Measurements from ENCODE around the gene TC2N.
A peak's percentile ranks its signal among the peaks of the same experiment; 100 is the strongest.
"Not testable (repeated sequence)": the region's sequence is repeated elsewhere in the genome, so short reads cannot be mapped to it uniquely, and the experiment has no call there.

Gene TC2N

DNA sequence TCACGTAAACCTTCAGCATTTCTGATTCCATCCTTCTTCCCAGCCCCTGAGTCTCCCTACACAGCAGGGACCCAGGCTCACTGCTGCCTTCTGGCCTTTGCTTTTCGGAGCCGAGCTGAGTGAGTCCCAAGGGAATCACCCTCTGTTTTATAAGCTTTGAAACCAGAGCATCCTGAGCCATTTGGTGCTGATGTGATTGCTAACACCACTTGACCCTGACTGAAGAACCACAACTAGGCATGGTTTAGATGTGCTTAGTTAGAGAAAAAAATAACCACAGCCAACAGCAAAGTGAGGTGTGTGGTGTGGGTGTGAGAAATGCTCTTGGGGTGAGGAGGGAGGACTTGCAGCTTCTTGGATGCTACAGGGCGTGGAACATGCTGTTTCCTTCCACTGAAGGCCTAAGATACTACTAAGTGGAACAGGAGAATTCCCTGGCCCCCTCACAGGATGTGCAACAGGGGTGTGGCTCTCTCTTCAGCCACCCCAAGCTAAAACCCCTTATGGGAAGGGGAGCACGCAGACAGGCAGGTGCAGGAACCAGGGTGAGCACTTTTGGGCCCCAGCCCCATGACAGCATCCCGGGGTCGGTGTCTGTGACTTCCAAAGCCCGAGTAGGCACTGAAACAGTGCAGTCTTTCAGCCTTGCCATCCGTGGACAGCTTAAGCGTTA is at the start of gene TC2N:
Gene TC2N, minus strand, starts transcription at position 221 of the 673 bp plus-strand sequence. CDS start 53,767 bp downstream, outside the sequence.
- no peak for DNase-seq (ENCODE audit: low read depth in 3 of 3)

DNA sequence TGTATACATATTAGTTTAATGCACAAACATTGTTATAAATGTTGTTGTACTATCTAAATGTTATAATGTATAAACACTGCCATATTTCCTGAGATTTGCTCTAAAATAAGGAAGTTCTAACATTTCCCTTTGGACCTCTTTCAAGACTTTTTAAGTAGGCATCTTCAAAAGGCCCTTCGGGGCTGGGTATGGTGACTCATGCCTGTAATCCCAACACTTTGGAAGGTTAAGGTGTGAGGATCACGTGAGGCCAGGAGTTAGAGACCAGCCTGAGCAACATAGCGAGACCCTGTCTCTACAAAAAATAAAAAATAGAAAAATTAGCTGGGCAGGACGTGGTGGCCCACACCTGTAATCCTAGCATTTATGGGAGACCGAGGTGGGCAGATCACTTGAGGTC is 44.7 kb upstream of the TC2N start:
- DNase-seq (ENCODE audit: low read depth in 3 of 3): no peak

DNA sequence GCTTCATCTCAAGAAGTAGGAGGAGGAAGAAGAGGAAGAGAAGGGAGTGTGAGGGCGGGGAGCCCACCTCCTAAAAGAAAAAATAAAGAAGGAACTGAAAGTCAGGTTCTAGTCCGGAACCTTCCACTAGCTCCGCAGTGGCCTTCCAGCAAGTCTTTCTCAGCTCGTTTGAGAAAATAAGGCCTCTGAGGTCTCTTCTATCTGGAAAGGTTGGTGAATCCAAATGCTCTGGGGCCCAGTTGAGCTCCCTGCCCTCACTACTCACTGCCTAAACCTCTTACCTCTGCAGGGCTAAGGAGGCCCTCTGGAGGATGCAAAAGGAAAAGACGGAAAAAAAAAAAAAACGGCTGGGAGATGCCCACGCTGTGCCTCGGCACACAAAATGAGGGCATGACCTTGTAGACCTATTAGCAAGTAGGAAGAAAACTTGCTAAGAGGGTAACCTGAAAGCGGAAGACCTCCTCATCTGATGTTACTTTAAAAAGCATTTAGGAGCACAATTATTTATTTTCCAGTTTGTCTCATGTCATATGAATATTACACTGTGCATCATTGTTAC is 44.2 kb upstream of the TC2N start:
- peak; percentile 9 to 33 (median 26) for DNase-seq (ENCODE audit: low read depth in 3 of 3)

DNA sequence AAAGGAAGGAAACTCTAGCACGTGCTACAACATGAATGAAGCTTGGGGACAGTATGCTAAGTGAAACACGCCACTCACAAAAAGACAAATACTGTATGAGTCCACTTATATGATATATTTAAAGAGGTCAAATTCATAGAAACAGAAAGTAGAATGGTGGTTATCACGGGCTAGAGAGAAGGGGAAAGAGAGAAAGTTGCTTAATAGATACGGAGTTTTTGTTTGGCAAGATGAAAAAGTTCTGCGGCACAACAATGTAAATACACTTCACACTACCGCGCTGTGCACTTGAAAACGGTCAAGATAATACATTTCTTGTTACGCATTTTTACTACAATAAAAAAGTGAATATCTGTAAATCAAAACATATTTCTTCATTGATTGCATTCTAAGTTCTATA is 42.9 kb upstream of the TC2N start:
- no peak for DNase-seq (ENCODE audit: low read depth in 3 of 3)

DNA sequence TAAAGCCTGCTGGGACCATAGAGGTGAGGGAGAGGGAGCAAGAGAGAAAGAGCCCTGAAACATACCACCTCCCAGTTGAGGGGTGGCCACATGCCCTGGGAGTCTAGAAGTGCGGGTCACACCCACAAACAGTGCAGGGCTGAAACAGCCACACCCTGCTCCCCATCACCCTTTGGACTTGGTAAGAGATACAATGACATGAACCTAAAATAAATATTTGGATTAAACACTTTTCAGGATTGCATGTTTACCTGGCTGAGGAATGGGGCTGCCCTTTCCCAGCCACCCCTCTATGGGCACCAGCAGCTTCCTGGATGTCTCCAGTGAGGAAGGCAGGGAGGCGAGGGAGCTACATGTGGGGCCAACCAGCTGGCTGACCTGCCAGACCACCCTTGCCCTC is 39.0 kb upstream of the TC2N start:
- no peak for DNase-seq (ENCODE audit: low read depth in 3 of 3)

DNA sequence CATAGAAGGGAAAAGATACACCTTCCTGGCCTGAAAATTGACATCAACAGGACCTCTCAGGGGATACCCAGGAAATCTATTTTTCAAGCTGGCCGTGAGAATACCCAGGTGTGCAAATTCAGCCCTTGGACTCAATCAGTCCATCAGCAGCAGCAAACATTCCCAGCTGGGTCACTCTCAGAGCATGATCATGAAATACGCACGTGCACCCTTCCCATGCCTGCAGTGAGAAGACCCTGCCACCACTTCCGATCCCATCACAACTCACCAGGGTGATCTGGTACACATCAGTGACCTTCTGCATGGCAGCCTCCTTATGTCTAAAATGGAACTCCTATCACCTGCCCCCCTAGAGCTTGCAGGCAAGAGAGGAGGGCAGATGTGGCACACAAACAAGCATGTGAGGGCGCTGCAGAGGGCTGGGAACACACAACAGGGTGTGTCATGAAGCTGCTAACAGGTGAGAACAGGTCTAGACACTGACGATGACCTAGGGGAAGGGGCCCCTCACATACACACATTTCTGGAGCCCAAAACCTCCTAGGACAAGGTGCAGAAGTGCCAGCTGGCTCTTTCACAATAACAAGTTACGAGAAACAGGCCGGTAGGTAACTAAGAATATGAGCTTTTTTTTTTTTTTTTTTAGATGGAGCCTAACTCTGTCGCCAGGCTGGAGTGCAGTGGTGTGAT is 37.8 kb upstream of the TC2N start:
- no peak for DNase-seq (ENCODE audit: low read depth in 3 of 3)

DNA sequence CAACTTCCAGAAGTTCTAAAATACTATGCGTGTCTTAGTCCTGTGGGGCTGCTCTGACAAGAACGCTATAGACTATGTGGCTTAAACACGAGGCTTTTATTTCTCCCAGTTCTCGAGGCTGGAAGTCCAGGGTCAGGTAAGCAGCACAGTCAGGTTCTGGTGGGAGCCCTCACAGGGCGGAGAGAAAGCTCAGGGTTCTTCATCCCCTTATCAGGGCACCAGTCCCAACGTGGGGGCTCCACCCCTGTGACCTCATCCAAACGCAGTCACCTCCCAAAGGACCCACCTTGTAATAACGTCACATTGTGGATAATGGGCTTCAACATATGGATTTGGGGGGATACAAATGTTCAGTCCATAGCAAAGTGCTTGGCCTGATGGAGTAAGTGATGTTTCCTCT is 37.1 kb upstream of the TC2N start:
- no peak for DNase-seq (ENCODE audit: low read depth in 3 of 3)

DNA sequence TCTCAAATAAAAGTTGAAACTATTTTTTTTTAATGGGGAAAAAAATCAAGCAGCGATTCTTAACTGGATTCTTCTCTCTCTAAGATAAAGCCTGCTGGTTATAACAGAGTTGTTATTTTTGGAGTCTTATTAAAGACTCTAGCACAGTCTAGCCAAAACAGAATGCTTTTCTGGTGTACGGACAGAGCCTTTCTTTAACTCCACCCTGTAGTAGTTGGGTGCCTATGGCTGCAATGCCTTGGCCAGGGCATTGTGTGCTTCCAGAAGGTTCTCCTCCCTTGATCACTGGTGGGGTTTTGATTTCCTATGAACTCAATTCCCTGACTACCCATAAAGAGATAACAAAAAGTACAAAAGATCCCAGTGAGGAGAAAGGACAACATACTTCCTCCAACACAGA is 35.7 kb upstream of the TC2N start:
- DNase-seq (ENCODE audit: low read depth in 3 of 3): no peak

DNA sequence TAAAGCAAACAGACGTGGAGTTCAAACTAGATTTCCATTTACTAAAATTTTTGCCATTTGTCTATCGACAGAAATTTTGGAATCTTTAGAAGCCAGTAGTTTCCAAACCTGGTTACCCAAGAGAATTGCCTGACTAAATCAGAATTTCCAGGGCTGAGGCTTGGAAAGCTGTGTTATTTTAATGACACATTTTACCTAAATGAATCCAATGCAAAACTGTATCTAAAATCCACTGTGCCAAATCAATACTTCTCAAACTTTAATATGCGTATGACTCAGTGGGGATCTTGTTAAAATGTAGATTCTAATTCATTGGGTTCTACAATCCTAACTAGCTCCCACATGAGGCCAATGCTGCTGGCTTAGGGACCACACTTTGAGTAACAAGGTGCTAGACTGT is 35.0 kb upstream of the TC2N start:
- no peak for DNase-seq (ENCODE audit: low read depth in 3 of 3)

DNA sequence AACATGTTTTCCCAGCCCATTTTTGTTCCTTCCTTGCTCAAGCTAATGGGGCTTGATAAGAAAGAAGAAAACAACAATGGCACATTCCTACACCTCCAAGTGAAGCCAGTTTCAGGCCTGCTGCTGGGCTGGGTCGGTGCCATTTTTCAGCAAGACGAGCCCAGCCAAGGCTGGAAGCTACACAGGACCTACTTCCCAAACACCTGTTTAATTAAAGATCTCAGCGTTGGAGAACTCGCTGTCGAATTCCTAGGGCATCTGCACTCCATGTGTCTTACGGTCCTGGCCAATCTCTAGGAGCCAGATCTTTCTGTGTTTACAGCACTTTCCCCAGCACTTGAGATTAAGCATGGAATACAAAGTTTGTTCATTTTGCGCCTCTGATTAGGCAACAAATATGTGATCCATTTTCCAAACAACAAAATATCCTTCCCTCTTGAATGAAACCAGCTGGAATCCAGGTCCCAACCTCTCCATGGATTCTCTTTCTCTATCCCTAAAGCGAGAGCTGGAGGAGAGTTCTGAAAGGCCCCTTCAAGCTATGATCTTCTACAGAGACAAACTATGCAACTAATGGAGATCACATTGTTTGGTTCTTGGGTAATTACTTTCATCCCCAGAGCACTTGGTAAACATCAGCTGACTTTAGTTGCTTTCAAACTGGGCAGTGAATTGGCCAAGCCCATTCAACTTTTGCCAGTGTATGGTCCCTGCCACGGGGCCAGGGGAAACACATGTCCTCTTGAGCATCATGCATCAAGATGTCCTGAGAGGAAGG is 34.3 kb upstream of the TC2N start:
- DNase-seq (ENCODE audit: low read depth in 3 of 3): no peak

DNA sequence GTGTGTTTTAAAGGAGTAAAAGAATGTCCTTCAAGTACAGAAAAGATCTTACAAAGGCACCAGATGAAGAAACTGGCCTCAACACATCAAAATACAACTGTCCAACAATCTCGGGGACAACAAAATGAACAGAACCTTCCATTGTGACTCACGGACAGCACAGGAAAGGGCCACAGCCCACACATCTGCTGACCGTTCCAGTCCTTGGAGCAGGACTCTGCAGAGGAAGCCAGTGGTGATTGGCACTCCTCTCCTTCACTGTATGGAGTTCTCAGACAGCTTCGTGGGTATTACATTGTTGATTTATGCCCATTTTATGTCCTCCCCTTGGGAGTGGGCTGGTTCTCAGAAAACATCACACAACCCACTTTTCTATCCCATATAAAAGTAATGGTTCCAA is 32.5 kb upstream of the TC2N start:
- no peak for DNase-seq (ENCODE audit: low read depth in 3 of 3)

DNA sequence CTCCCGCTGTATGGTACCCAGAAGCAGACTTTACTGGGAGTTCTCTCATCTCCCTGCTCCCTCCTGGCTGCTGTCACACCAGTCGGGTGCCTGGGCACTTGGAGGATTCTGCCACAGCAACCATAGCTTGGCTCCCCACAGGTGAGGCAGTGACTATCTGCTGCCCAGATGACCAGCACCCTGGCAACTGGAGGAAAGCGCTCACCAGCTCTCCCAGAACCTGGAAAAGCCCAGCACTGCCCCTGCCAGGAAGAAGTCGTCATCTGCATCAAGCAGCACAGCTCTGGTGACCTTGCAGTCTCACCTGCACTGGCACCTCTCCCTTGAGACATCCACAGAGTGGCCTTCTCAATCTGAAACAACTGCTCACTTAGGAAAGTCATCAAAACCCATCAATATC is 31.9 kb upstream of the TC2N start:
- DNase-seq (ENCODE audit: low read depth in 3 of 3): no peak

DNA sequence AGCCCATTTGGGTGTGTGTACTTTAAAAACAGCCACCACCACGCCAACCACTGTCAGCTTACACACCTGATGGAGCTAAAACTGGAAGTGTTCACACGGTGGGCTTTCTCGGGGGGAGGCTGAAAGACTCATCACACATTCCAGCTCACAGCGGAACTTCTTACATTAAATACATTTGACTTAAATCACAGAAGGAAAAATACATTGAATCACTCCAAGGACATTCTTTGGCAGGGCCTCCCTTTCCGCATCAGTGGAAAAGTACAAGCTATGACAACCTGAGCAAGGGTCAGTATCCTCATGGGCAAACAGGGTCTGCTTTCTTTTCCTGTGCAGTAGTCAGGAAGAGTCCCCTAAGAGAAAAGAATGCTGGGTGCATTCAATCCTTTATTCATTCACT is 31.0 kb upstream of the TC2N start:
- DNase-seq (ENCODE audit: low read depth in 3 of 3): no peak

DNA sequence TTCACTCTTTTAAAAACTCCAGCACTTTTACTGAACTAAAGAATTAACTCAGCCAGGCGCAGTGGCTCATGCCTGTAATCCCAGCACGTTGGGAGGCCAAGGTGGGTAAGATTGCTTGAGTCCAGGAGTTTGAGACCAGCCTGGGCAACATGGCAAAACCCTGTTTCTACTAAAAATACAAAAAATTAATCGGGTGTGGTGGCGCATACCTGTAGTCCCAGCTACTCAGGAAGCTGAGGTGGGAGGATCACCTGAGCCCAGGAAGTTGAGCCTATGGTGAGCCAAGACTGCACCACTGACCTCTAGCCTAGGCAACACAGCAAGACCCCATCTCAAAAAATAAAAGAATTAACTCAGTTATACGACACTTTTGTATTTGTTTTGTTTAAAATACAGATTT is 30.4 kb upstream of the TC2N start:
- not testable (repeated sequence) for DNase-seq (ENCODE audit: low read depth in 3 of 3)

DNA sequence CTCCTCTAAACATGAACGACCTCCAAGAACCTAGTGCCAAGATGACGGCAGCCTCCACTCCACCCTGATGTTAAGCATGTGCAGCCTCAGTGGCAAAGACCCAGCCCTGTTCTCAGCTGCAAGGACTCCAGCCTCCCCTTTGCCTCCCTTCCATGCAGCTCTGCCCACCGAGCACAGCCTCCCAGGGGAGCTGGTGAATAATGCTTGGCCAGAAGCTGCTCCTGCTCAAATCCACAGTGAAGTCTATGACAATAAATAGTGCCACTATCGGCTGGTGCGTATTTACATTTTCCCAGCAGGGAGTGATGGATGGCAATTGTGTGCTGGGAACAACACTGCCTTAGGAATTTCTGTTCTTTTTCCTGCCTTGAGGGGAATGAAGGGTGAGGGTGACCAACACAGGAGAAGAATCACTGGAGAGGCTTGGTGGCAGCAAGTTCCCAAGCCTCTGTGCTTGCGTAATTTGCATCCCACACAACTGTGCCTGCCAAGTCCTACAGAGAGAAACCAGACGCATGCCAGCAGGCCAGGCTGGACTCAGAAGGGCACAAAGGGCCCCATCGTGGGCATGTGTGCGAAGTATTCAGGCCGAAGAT is 29.9 kb upstream of the TC2N start:
- no peak for DNase-seq (ENCODE audit: low read depth in 3 of 3)

DNA sequence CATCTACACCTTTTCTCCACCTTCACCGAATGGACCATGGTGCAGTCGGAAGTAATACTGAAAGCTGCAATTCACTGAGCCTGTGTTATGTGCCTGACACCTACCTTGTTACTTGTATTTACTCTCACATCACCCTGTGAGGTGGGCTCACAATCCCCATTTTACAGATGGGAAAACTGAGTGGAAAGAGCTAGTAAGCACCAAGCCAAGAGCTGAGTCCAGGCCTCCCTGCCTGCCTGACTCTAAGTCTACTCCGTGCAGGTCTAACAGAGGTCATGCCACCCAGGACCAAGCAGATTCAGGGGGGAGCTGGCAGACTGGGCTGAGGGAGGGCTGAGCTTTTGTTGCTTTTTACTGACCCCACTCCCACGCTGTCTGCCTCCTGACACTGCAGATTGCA is 29.1 kb upstream of the TC2N start:
- DNase-seq (ENCODE audit: low read depth in 3 of 3): no peak

DNA sequence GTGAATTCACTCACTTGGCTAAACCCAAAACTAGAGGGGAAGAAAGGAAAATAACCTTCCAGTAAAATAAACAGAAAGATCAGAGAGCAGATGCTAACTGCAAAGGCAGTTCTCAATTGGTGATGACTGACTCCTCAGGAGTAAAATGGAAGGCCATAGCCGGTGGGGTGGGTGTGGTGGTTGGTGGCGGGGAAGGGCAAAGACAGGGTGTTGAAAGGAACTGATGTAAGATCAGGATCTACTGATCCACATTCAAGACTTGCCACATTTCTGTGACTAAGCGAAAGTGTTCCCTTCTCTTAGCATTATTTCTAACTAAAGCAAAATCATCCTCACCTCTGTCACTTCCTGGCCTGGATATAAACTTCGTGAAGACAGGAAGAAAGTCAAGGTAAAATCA is 26.3 kb upstream of the TC2N start:
- peak in 1 of 3 donors; percentile 46 for DNase-seq (ENCODE audit: low read depth in 3 of 3)

DNA sequence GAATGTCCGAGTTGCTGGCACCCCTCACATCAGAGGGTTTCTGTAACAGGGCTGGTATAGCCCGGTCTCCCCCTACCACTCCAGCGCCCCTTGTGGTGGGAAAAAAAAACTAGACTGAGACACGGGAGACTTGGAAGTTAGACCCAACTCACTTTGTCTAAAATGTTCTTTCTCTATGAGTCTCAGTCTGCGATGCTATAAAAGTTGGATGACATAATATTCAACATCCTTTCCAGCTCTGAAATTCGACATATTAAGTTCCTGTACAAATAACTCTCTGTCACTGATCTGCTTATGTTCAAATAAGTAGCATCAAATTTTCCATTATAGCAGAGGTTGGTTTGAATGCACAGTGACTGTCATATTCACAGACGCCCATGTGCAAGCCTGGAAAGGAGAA is 25.7 kb upstream of the TC2N start:
- no peak for DNase-seq (ENCODE audit: low read depth in 3 of 3)

DNA sequence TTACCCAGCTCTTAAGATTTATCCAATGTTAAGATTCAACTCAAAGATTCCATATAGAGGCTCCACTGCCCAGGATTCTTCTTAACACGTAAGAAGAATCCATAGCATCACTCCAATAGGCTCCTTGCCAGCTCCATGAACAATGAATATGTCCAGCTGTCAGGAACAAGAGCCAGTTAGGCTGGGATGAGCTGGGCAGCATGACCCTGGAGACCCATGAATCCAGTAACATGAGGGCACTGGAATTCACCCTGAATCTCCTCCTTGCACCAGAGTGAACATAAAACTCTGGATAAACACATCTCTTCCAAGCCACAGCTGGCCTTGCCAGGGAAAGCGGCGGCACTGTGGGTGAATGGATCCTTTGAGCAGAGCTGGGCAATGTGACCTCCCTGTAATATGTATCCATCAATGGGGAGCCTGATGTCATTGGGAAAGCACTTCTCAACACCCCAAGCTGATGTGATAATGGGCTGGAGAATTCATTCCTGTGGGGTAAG is 24.4 kb upstream of the TC2N start:
- DNase-seq (ENCODE audit: low read depth in 3 of 3): no peak

DNA sequence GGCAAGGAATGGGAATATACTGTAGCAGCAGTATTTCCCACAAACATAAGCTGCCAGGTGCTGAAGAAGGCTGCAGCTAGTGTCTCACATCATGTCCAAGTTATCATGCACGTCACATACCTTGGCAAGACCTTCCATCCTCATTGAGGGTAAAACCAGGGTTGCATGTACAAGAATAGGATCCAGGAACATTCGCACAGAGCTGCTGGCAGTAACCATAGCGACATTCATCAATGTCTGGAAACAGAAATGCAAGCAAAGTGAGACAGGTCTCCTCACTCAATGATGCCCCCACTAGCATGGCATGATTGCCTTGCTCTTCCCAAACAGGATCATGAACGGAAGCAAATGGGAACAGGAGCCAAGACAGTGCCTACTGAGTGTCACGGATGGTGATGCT is 23.8 kb upstream of the TC2N start:
- no peak for DNase-seq (ENCODE audit: low read depth in 3 of 3)

DNA sequence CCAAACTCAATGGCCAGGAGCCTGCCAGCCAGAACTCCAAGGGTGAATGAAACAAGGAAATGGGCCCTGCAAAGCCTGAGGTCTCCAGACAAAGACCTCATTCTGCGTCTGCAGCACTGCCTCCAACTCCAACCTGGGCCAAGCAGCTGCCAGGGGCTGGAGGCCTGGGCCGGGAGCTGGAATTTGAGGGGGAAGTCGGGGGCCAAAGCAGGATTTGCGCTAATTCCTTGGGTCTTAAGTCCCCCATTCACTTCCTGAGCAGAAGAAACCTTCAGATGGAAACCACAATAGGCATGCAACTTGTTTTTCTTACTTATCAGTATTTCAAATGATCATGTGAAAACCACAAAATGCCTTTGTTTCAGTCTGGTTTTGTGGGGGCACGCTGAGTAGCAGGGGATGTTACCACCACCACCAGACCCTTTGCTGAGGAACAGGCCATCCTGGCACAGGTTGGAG is 23.0 kb upstream of the TC2N start:
- DNase-seq (ENCODE audit: low read depth in 3 of 3): no peak

Data from stimulated activated CD4-positive, alpha-beta T cell treated with anti-CD3 and anti-CD28 coated beads, TNF-alpha, amount 100 ng/mL, for 48 hours (primary cell).